Spleen (tissue), 11 donors: ENCODE measurements around the gene TCF3. TPM values are rescaled to one million over a fixed set of nuclear protein-coding genes. Genes with fewer than 3 reads are reported as not detected.

Experiments used
- DNase-seq: peaks from one replicate; pipeline ENCODE4 v3.0.0-alpha.2; 2020
- H3K27ac ChIP-seq, 8 donors: fragments of 200-600 bp; sonication (generic) in 7 of 8; 1 replicate in 4 of 8; 2 replicates in 4 of 8; pipeline versions ENCODE4 v1.5.0 to v1.8.0; 2016 to 2021; ENCODE audit warnings: inconsistent platforms in 4 of 8, mild to moderate bottlenecking in 4 of 8, moderate library complexity in 1 of 8
- H3K27me3 ChIP-seq, 7 donors: fragments of 200-600 bp; sonication (generic) in 6 of 7; replicated peaks in 1 of 7; 1 replicate in 4 of 7; 2 replicates in 3 of 7; pipeline versions ENCODE4 v1.5.0 to v1.8.0; 2016 to 2021; ENCODE audit warnings: inconsistent platforms in 3 of 7, mild to moderate bottlenecking in 1 of 7
- H3K36me3 ChIP-seq, 6 donors: fragments of 200-600 bp; sonication (generic) in 5 of 6; 1 replicate in 4 of 6; 2 replicates in 2 of 6; pipeline versions ENCODE4 v1.5.0 to v1.8.0; 2016 to 2021; ENCODE audit warnings: inconsistent platforms in 2 of 6
- H3K4me1 ChIP-seq, 6 donors: fragments of 200-600 bp; sonication (generic) in 5 of 6; 1 replicate in 3 of 6; 2 replicates in 3 of 6; pipeline versions ENCODE4 v1.5.0 to v1.8.0; 2016 to 2021; ENCODE audit warnings: inconsistent platforms in 3 of 6
- H3K4me3 ChIP-seq, 8 donors: fragments of 200-600 bp; sonication (generic) in 7 of 8; 1 replicate in 4 of 8; 2 replicates in 4 of 8; pipeline versions ENCODE4 v1.5.0 to v1.8.0; 2016 to 2021; ENCODE audit warnings: inconsistent platforms in 4 of 8, mild to moderate bottlenecking in 4 of 8, moderate library complexity in 2 of 8
- H3K9me3 ChIP-seq, 8 donors: fragments of 200-600 bp; sonication (generic) in 7 of 8; 1 replicate in 4 of 8; 2 replicates in 4 of 8; pipeline versions ENCODE4 v1.5.0 to v1.8.0; 2016 to 2021; ENCODE audit warnings: inconsistent platforms in 4 of 8
- POLR2A ChIP-seq, 3 donors: fragments of 450-650 bp; IDR thresholded peaks; one replicate each; pipeline ENCODE4 v1.5.1; 2017; ENCODE audit warnings: antibody characterized with exemption in 3 of 3, mild to moderate bottlenecking in 1 of 3
- POLR2AphosphoS5 ChIP-seq, 3 donors: sonication (generic); formaldehyde crosslinking; IDR thresholded peaks; one replicate each; pipeline ENCODE4 v1.5.1; 2017; ENCODE audit warnings: antibody characterized with exemption in 3 of 3
- WGBS, 5 donors: extraction: QIAGEN DNeasy Blood & Tissue Kit in 3 of 5; methylation state at CpG; one replicate each; pipeline versions ENCODE4 v1.1.5 to v1.1.7; 2013 to 2018; 5-methylcytosine and 5-hydroxymethylcytosine counted together
- intact Hi-C: fragments of 100-400 bp; cut with DNase I; formaldehyde crosslinking; loops from one replicate; pipeline ENCODE4 v1.15.0; 2023; ENCODE audit warnings: low total_unique reads
- polyA plus RNA-seq, 3 donors: library from polyadenylated mRNA; stranded (reverse); fragments of 200-250 nt; gene quantifications; one replicate each; pipeline ENCODE4 v1.2.1, GENCODE V29; 2013
- total RNA-seq, 7 donors: library from RNA; depleted of rRNA in 3 of 7; stranded (reverse); fragments of >200 nt in 3 of 7; fragmentation: NEBNext Ultra II Directional in 4 of 7; extraction: Animal tissue kit (Norgen Biotek cat#: 25700) in 4 of 7; gene quantifications; one replicate each; pipeline versions ENCODE4 v1.1.0 to v1.2.1, GENCODE V29; 2016 to 2021
- TF ChIP-seq, protein P1 (sequence below), 11 experiments: fragments of 200-600 bp in 7 of 11; fragments of 450-650 bp in 4 of 11; sonication (generic) in 4 of 11; IDR thresholded peaks in 8 of 11; conservative IDR thresholded peaks in 3 of 11; 1 replicate in 7 of 11; 2 replicates in 4 of 11; pipeline versions ENCODE4 v1.4.0 to v1.8.0; 2016 to 2021; ENCODE audit warnings: antibody characterized with exemption in 11 of 11, inconsistent platforms in 4 of 11, mild to moderate bottlenecking in 1 of 11
- donor health status: healthy with polysubstance abuse.
- donor health status: DM: no; HTN: no; CAD: no; lungs with moderate emphysema.
- donor health status: DM: no; HTN: no; CAD: no.
- donor health status: Bipolar disorder and iron deficiency.
- donor health status: healthy.
- donor health status: DM: no; HTN: no; CAD: no.
- donor health status: DM: yes; HTN: yes; CAD: no.

The TCF3 gene
- total and polyA plus RNA-seq, 10 donors = 79.2 to 135 (median 100) TPM

DNA sequence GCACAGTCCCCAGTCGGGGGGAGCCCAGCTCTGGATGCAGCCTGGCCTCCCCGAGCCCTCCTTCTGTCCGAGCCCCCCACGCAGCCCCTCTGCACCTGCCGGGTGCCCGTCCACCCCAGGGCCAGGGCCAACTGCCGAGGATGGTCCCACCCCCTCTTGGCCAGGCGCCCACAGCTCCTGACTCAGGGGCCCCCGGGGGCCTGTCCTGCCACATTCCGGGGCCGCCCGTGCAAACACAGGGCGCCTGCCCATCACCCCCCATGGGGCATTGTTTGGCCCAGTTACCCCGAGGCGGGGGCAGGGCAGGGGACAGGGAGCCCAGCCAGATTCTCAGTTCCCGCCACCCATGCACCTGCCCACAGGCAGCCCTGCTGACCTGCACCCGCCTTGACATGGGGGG is 5.3 kb upstream of the TCF3 start:
- no peak overlapping the region for H3K27ac ChIP-seq
- H3K36me3 ChIP-seq = no peaks in the 10 kb centered on the region
- peaks cover 0 to 6% (median 0%) of the 10 kb centered on the region in 8 donors for H3K9me3 ChIP-seq
- WGBS, 5 donors = 80 to 92% (median 85%) methylated on average over 11 to 17 of the region's 17 CpGs
- H3K27me3 ChIP-seq = peaks cover 0 to 8% (median 0%) of the 10 kb centered on the region in 7 donors
- intact Hi-C loops = no loop called here
- H3K4me3 ChIP-seq = no peak overlapping the region
- TF ChIP-seq POLR2AphosphoS5 (IDR thresholded peaks at IDR 0.05) (no peak), POLR2A (IDR thresholded peaks at IDR 0.05) (no peak)
- TF ChIP-seq, protein P1, sequence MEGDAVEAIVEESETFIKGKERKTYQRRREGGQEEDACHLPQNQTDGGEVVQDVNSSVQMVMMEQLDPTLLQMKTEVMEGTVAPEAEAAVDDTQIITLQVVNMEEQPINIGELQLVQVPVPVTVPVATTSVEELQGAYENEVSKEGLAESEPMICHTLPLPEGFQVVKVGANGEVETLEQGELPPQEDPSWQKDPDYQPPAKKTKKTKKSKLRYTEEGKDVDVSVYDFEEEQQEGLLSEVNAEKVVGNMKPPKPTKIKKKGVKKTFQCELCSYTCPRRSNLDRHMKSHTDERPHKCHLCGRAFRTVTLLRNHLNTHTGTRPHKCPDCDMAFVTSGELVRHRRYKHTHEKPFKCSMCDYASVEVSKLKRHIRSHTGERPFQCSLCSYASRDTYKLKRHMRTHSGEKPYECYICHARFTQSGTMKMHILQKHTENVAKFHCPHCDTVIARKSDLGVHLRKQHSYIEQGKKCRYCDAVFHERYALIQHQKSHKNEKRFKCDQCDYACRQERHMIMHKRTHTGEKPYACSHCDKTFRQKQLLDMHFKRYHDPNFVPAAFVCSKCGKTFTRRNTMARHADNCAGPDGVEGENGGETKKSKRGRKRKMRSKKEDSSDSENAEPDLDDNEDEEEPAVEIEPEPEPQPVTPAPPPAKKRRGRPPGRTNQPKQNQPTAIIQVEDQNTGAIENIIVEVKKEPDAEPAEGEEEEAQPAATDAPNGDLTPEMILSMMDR (IDR thresholded peaks at IDR 0.05 in 8 of 11, conservative IDR thresholded peaks at IDR 0.05 in 3 of 11) = no peak
- no peak for DNase-seq
- H3K4me1 ChIP-seq = peaks cover 0 to 56% (median 11%) of the 10 kb centered on the region in 6 donors

DNA sequence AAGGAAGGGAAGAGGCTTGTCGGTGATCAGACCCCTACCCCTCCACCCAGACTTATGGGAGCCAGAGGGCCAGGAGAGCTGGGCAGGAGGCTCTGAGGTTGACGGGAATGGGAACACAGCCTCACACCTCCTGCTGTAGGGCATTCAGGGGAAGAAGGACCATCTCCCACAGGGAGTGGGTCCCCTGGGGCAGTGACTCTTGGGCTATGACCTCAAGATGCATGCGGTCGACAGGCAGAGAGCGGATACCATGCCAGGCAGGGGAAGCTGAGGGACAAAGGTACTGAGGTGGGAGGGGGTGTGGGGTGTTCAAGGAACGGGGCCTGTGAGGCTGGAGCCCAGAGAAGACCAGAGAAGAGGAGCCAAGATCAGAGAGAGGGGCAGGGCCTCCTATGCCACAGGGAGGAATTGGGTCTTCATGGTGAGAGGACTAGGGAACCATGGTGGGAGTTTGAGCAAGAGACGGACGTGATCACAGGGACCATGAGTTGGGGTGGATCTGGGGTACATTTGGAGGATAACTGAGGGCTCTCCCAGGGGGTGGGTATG is 4.6 kb upstream of the TCF3 start:
- WGBS, 5 donors = 87 to 91% (median 90%) methylated on average over 8 of the region's 8 CpGs
- Histone ChIP-seq H3K36me3 (no peaks in the 10 kb centered on the region), H3K27me3 (peaks cover 0 to 8% (median 0%) of the 10 kb centered on the region in 7 donors), H3K4me1 (peaks cover 0 to 49% (median 11%) of the 10 kb centered on the region in 6 donors), H3K4me3 (no peak overlapping the region), H3K27ac (no peak overlapping the region), H3K9me3 (peaks cover 0 to 4% (median 0%) of the 10 kb centered on the region in 8 donors)
- intact Hi-C loops = no loop called here
- peak; percentile 59 for DNase-seq
- TF ChIP-seq POLR2A (IDR thresholded peaks at IDR 0.05) = no peak
- TF ChIP-seq POLR2AphosphoS5 (IDR thresholded peaks at IDR 0.05) = no peak
- TF ChIP-seq, protein P1 (IDR thresholded peaks at IDR 0.05 in 8 of 11, conservative IDR thresholded peaks at IDR 0.05 in 3 of 11) = no peak

DNA sequence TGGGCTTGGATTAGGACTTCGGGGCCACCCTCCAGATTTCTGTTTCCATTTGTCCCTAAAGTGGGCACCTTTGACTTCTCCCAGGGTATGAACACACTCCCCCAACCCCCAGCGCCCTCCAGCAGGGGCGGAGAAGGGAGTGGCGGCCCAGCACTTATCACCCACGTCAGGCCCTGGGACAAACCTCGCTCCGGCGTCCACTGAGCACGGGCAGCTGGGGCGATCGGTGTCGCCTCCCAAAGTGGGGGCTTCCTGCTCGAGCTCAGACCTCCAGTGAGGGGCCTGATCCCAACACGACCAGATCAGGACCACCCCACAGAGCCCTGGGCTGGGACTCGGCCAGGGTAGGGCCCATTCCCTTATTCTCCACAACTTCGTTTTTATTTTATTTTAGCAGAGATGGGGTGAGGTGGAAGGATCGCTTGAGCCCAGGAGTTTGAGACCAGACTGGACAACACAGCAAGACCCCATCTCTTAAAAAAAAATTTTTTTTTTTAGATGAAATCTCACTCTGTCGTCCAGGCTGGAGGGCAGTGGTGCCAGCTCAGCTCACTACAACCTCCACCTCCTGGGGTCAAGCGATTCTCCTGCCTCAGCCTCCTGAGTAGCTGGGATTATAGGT is 3.7 kb upstream of the TCF3 start:
- no peak overlapping the region for H3K4me3 ChIP-seq
- H3K4me1 ChIP-seq = peaks cover 0 to 51% (median 16%) of the 10 kb centered on the region in 6 donors
- H3K9me3 ChIP-seq = no peaks in the 10 kb centered on the region
- no peaks in the 10 kb centered on the region for H3K36me3 ChIP-seq
- DNase-seq = peak; percentile 77
- H3K27ac ChIP-seq = no peak overlapping the region
- intact Hi-C loops = no loop called here
- H3K27me3 ChIP-seq = peaks cover 0 to 17% (median 0%) of the 10 kb centered on the region in 7 donors
- WGBS, 5 donors = 80 to 93% (median 87%) methylated on average over 19 of the region's 19 CpGs
- no peak for TF ChIP-seq POLR2AphosphoS5 (IDR thresholded peaks at IDR 0.05)
- no peak for TF ChIP-seq POLR2A (IDR thresholded peaks at IDR 0.05)
- TF ChIP-seq, protein P1 (IDR thresholded peaks at IDR 0.05 in 8 of 11, conservative IDR thresholded peaks at IDR 0.05 in 3 of 11) = no peak
